ENCODE measurements around the gene FAF1. TPM values are rescaled to one million over a fixed set of nuclear protein-coding genes. Genes with fewer than 3 reads are reported as not detected.

FAF1 gene
- total RNA-seq, 1 experiment from 2014 or later = 73.2 TPM

GRCh38 chr1:50920409-50920808 lies 39.7 kb downstream of the FAF1 start:
- H3K79me2 ChIP-seq (ENCODE audit: insufficient read depth, low read length) = peaks cover 92% of the 10 kb centered on the region
- H3K4me3 ChIP-seq (replicated peaks in 1 of 2; ENCODE audit: low read depth in 1 of 2, low read length in 2 of 2) = no peak overlapping the region
- H3K27me3 ChIP-seq (ENCODE audit: insufficient read depth, low read length) = no peaks in the 10 kb centered on the region
- H2AFZ ChIP-seq (ENCODE audit: low read depth, low read length, poor library complexity, severe bottlenecking) = no peak overlapping the region
- H3K4me1 ChIP-seq (ENCODE audit: control insufficient read depth in 1 of 2, insufficient read depth in 2 of 2, low read length in 2 of 2) = no peaks in the 10 kb centered on the region
- intact Hi-C loops (cut with micrococcal nuclease) = no loop called here
- DNase-seq (ENCODE audit: low read depth, low spot score) (no peak), ATAC-seq (no peak)
- H3K27ac ChIP-seq (ENCODE audit: low read depth, low read length) = no peak overlapping the region
- RAD21 ChIA-PET (ENCODE audit: low non-redundant PET in 1 of 2, low total read pairs in 2 of 2, uncharacterized antibody in 2 of 2, unreplicated experiment in 2 of 2) = no interaction called here
- BruUV-seq (replicated peaks) = no TSS peak
- 0 out of 2 replicates have a peak, but pooled peaks cover 4% of the 10 kb centered on the region for H4K20me1 ChIP-seq (ENCODE audit: insufficient read depth)
- H3K9me3 ChIP-seq (ENCODE audit: control insufficient read depth in 1 of 2, insufficient read depth in 1 of 2, low read depth in 1 of 2, low read length in 2 of 2) = peaks cover 0 to 6% of the 10 kb centered on the region in 2 experiments; a peak in 1 of 4 replicates
- no peak overlapping the region for H3K4me2 ChIP-seq (ENCODE audit: low read length)
- no peak for TF ChIP-seq YY1 (IDR thresholded peaks at IDR 0.05; ENCODE audit: extremely low read depth, insufficient replicate concordance, low read depth, low read length)
- TF ChIP-seq CEBPB (IDR thresholded peaks at IDR 0.05; ENCODE audit: low read depth) = no peak
- no peak for TF ChIP-seq CTCF (IDR thresholded peaks at IDR 0.05 in 2 of 3, conservative IDR thresholded peaks at IDR 0.05 in 1 of 3; ENCODE audit: borderline replicate concordance in 1 of 3, insufficient read depth in 1 of 3, low read depth in 2 of 3, low read length in 2 of 3)
- no peak for TF ChIP-seq CBX3 (IDR thresholded peaks at IDR 0.05; ENCODE audit: low read depth)
- no peak for TF ChIP-seq JUND (IDR thresholded peaks at IDR 0.05)
- no peak for TF ChIP-seq ZFX (IDR thresholded peaks at IDR 0.05)
- no peak for TF ChIP-seq FOSL1 (IDR thresholded peaks at IDR 0.05; ENCODE audit: low read depth)
- no peak for TF ChIP-seq ATF3 (IDR thresholded peaks at IDR 0.05)
- TF ChIP-seq EZH2phosphoT487 (IDR thresholded peaks at IDR 0.05; ENCODE audit: borderline replicate concordance) = no peak
- TF ChIP-seq REST (IDR thresholded peaks at IDR 0.05; ENCODE audit: low read depth) = no peak
- no peak for TF ChIP-seq POLR2AphosphoS5 (IDR thresholded peaks at IDR 0.05; ENCODE audit: low read depth, low read length)
- TF ChIP-seq EGR1 (IDR thresholded peaks at IDR 0.05; ENCODE audit: low read depth) = no peak
- no peaks in the 10 kb centered on the region for H3K9me2 ChIP-seq (ENCODE audit: insufficient read depth)
- no peak overlapping the region for H3K9ac ChIP-seq (ENCODE audit: low read length)
- no peaks in the 10 kb centered on the region for H3K36me3 ChIP-seq (ENCODE audit: control insufficient read depth in 1 of 2, insufficient read depth in 2 of 2, low read length in 2 of 2)
- POLR2A ChIA-PET = no interaction called here
- CTCF ChIA-PET = no interaction called here
